Adipocyte (in vitro differentiated cells): ENCODE measurements around the gene ATPAF1.
A peak's percentile ranks its signal among the peaks of the same experiment; 100 is the strongest.
"Not testable (repeated sequence)": the region's sequence is repeated elsewhere in the genome, so short reads cannot be mapped to it uniquely, and the experiment has no call there.

ENCODE experiments used
- DNase-seq: peaks from one replicate; pipeline ENCODE4 v3.0.0-alpha.2; 2015; ENCODE audit warnings: low read depth
- H3K27me3 ChIP-seq: replicated peaks from 2 replicates; pipeline ENCODE4 v1.7.0; 2013; ENCODE audit warnings: mild to moderate bottlenecking, low read length, moderate library complexity; ENCODE audit not compliant: control insufficient read depth, insufficient read depth
- H3K36me3 ChIP-seq: 2 replicates; pipeline ENCODE4 v1.7.0; 2013; ENCODE audit warnings: low read length, mild to moderate bottlenecking, moderate library complexity; ENCODE audit not compliant: control insufficient read depth, insufficient read depth, severe bottlenecking
- H3K4me1 ChIP-seq: 2 replicates; pipeline ENCODE4 v1.7.0; 2013; ENCODE audit warnings: mild to moderate bottlenecking, low read length, moderate library complexity; ENCODE audit not compliant: control insufficient read depth, insufficient read depth
- H3K4me3 ChIP-seq: 2 replicates; pipeline ENCODE4 v1.7.0; 2013; ENCODE audit warnings: mild to moderate bottlenecking, low read length, moderate library complexity
- H3K9ac ChIP-seq: 2 replicates; pipeline ENCODE4 v1.7.0; 2013; ENCODE audit warnings: mild to moderate bottlenecking, low read length, moderate library complexity
- H3K9me3 ChIP-seq: 2 replicates; pipeline ENCODE4 v1.7.0; 2013; ENCODE audit warnings: mild to moderate bottlenecking, low read length, moderate library complexity; ENCODE audit not compliant: control insufficient read depth

ATPAF1 gene, protein sequence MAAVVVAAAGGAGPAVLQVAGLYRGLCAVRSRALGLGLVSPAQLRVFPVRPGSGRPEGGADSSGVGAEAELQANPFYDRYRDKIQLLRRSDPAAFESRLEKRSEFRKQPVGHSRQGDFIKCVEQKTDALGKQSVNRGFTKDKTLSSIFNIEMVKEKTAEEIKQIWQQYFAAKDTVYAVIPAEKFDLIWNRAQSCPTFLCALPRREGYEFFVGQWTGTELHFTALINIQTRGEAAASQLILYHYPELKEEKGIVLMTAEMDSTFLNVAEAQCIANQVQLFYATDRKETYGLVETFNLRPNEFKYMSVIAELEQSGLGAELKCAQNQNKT

DNA sequence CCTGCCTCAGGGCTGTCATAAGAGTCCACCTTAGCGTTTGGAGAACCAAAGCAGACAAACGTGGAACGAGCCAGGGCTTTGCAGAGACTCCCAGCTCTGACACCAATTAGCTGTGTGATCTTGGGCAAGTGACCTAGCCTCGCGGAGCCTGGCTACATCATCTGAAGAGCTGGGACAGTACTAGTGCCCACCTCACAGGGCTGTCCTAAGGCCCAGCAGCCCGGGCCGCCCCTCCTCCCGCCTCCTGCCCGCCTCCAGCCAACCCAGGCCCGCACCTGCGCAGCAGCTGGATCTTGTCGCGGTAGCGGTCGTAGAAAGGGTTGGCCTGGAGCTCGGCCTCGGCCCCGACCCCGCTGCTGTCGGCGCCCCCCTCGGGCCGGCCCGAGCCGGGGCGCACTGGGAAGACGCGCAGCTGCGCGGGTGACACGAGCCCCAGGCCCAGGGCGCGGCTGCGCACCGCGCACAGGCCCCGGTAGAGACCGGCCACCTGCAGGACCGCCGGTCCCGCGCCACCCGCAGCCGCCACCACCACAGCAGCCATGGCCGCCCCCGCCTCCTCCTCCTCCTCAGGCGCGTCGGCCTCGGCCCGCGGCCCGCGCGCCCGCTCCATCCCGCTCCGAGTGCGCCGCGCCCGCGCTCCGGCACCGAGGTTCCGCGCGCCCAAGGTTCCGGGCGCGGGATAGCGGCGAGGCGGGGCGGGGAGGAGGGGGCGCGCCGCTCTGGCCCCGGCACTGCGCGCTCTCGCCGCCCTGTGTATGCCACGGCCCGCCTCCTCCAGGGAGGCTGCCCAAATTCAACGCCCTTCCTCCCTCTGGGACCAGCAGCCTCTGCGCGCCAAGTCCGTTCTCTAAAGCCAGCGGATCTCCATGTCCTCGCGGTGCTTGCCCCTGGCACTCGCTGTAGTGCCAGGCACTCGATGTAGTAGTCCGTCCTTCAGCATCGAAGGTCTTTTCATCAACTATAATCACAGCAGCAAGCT lies at the start of gene ATPAF1:
TSS of gene ATPAF1 (minus strand) at position 583 of the 979 bp plus-strand sequence. CDS start at position 541, 42 bp downstream.
- H3K4me1 ChIP-seq = peaks cover 12% of the 10 kb centered on the region
- H3K9ac ChIP-seq = peak within 1 kb of the TSS; percentile 87
- peak; percentile 86 for DNase-seq
- H3K4me3 ChIP-seq = peak within 1 kb of the TSS; percentile 91
- H3K27me3 ChIP-seq = no peaks in the 10 kb centered on the region
- no peaks in the 10 kb centered on the region for H3K9me3 ChIP-seq
- H3K36me3 ChIP-seq = peaks cover 14% of the 10 kb centered on the region

DNA sequence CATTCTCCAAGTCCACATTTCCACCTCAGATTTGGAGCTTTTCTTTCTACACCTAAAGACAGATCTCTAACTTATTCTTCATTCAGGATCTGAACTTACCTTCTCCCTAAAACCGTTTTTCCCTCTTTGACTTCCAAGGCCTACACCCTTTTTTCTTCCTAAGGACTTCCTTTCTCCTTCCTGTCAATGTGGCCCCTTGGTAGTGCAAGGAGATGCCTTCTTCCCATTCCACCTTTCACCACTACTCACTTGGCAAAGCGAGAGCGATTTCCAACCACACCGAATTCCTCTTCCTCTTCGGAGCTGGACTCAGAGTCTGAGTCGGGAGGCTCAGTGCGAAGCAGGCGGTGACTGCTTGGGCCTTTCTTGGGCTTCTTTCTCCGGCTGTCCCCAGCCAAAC lies 49.5 kb upstream of the ATPAF1 start:
- no peaks in the 10 kb centered on the region for H3K9me3 ChIP-seq
- peak overlapping the region; percentile 99 for H3K4me3 ChIP-seq
- no peak for DNase-seq
- peaks cover 21% of the 10 kb centered on the region for H3K4me1 ChIP-seq
- peaks cover 30% of the 10 kb centered on the region for H3K36me3 ChIP-seq
- peaks cover 1% of the 10 kb centered on the region for H3K27me3 ChIP-seq
- H3K9ac ChIP-seq = peak overlapping the region; percentile 96

DNA sequence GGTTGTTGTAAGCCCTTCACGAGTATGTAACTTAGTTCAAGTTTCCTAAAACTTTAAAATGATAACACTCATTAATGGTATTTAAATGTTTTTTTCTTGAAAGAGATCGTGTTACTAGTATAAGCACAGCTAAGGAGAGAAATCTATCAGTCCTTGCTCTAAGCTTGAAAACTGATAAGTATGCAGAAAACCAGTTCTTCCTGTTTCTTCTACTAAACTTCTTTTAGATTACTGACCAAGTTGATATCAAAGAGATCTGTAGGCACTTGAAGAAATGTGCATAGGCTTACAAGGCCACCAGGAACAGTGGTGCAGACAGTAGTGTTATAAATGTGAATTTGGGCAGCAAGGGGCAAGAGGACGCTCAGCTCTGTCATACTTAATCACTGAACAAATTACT lies 46.8 kb upstream of the ATPAF1 start:
- Histone ChIP-seq H3K4me1 (peaks cover 21% of the 10 kb centered on the region), H3K9ac (no peak overlapping the region), H3K9me3 (no peaks in the 10 kb centered on the region), H3K27me3 (no peaks in the 10 kb centered on the region), H3K36me3 (peaks cover 43% of the 10 kb centered on the region), H3K4me3 (no peak overlapping the region)
- DNase-seq = no peak

DNA sequence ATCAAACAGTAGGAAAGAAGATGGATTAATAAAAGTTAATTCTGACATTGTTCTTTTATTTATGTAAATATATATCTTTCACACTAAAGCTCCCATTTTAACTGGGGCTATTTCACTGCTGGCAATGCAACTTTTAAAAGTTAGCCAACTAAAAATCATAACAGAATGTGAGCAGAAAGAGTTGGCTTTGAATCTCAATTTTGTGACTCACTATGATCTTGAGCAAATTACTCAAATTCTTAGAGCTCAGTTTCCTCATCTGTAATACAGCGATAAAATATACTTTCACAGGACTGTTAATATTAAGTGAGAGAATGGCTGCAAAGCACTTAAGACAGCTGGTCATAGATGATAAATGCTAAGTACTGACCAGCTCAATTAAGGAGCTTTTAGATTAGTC lies 40.0 kb upstream of the ATPAF1 start:
- Histone ChIP-seq H3K36me3 (peaks cover 70% of the 10 kb centered on the region), H3K9me3 (no peaks in the 10 kb centered on the region), H3K9ac (no peak overlapping the region), H3K4me1 (peaks cover 7% of the 10 kb centered on the region), H3K4me3 (no peak overlapping the region), H3K27me3 (no peaks in the 10 kb centered on the region)
- peak; percentile 23 for DNase-seq

DNA sequence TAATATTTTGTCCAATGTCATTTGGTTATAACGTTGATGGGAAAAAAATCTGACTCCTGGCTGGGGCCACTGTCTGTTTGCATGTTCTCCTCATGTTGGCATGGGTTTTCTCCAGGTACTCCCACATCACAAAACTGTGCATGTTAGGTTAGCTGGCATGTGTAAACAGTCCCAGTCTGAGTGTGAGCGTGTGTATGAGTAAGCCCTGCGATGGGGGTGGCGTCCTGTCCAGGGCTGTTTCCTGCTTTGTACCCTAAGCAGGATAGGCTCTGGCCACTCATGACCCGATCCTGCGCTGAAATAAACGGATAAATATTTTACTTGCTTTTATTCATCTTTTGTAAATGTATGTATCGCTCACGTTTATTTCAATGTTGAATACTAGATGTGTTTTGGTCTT lies 37.2 kb upstream of the ATPAF1 start:
- Histone ChIP-seq H3K4me1 (peaks cover 13% of the 10 kb centered on the region), H3K27me3 (no peaks in the 10 kb centered on the region)

DNA sequence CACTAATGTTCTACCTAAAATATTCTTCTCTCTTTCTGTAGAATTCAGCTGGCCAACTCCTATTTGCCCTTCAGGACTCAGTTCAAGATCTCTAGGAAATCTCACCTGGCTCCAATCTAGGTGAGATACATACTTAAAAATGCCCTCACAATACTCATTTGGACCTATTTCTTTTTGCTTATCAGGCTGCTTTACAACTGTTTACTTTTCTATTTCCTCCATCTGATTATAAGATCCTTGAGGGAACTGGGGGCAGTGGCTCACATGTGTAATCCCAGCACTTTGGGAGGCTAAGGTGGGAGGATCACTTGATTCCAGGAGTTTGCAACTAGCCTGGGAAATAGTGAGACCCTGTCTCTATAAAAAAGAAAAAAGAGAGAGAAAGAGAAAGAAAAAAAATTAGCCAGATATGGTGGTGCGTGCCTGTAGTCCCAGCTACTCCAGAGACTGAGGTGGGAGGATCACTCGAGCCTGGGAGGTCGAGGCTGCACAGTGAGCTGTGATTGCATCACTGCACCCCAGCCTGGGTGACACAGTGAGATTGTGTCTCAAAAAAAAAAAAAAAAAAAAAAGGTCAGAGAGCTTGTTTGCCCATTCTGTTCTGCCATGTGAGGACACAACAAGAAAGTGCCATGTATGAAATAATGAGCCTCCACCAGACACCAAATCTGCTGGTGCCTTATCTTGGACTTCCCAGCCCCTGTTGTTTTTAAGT lies 35.9 kb upstream of the ATPAF1 start:
- no peaks in the 10 kb centered on the region for H3K9me3 ChIP-seq
- H3K4me1 ChIP-seq = peaks cover 13% of the 10 kb centered on the region
- H3K9ac ChIP-seq = no peak overlapping the region
- DNase-seq = no peak
- H3K27me3 ChIP-seq = no peaks in the 10 kb centered on the region
- no peak overlapping the region for H3K4me3 ChIP-seq
- peaks cover 73% of the 10 kb centered on the region for H3K36me3 ChIP-seq

More for the DNA sequence above, 37.2 kb upstream of the ATPAF1 start:
- H3K9me3 ChIP-seq = no peaks in the 10 kb centered on the region
- peaks cover 72% of the 10 kb centered on the region for H3K36me3 ChIP-seq
- H3K4me3 ChIP-seq = no peak overlapping the region
- no peak overlapping the region for H3K9ac ChIP-seq
- DNase-seq = no peak

DNA sequence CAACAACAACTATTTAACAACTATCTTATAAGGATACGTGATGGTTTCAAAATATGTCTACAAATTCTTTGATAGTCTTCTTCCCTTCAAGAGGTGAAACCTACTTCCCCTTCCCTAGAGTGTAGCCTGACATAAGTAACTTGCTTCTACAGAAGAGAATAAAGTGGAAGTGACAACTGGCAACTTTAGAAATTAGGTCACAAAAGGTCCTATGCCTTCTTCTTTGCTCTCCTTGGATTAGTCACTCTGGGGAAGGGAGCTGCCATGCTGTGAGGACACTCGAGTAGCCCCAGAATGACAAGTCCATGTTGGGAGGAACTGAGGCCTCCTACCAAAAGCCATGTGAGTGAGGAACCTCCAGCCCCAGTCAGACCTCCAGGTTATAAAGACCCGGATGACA lies 31.5 kb upstream of the ATPAF1 start:
- Histone ChIP-seq H3K4me1 (peaks cover 6% of the 10 kb centered on the region), H3K27me3 (no peaks in the 10 kb centered on the region), H3K9me3 (no peaks in the 10 kb centered on the region), H3K36me3 (peaks cover 60% of the 10 kb centered on the region), H3K9ac (no peak overlapping the region), H3K4me3 (no peak overlapping the region)
- no peak for DNase-seq

DNA sequence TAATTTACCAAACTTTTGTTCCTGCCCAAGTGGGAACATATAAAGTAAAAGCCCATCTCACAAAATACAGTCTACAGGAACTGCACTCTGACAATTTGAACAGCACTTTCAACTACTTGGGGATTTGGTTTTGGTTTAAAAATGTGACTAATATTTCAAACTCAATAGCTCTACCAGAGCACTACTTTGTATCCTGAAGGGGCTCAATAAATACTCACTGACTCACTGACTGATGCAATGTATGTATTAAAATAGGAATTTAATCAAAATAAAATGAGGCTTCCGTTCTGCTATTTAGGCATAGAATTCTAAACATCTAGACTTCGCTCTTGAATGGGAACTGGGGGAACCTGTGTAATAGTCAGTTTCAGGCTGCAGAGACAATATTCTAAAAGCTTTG lies 28.9 kb upstream of the ATPAF1 start:
- H3K36me3 ChIP-seq = peaks cover 37% of the 10 kb centered on the region

DNA sequence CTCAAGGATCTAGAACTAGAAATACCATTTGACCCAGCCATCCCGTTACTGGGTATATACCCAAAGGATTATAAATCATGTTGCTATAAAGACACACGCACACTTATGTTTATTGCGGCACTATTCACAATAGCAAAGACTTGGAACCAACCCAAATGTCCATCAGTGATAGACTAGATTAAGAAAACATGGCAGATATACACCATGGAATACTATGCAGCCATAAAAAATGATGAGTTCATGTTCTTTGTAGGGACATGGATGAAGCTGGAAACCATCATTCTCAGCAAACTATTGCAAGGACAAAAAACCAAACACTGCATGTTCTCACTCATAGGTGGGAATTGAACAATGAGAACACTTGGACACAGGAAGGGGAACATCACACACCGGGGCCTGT lies 26.5 kb upstream of the ATPAF1 start:
- H3K36me3 ChIP-seq = peaks cover 45% of the 10 kb centered on the region
- not testable (repeated sequence) for H3K27me3 ChIP-seq, DNase-seq, H3K9ac ChIP-seq, H3K9me3 ChIP-seq, H3K4me3 ChIP-seq
- peaks cover 20% of the 10 kb centered on the region for H3K4me1 ChIP-seq

More for the DNA sequence above, 28.9 kb upstream of the ATPAF1 start:
- no peak overlapping the region for H3K4me3 ChIP-seq
- H3K9me3 ChIP-seq = no peaks in the 10 kb centered on the region
- H3K9ac ChIP-seq = no peak overlapping the region
- H3K27me3 ChIP-seq = no peaks in the 10 kb centered on the region
- DNase-seq = no peak
- peaks cover 8% of the 10 kb centered on the region for H3K4me1 ChIP-seq

DNA sequence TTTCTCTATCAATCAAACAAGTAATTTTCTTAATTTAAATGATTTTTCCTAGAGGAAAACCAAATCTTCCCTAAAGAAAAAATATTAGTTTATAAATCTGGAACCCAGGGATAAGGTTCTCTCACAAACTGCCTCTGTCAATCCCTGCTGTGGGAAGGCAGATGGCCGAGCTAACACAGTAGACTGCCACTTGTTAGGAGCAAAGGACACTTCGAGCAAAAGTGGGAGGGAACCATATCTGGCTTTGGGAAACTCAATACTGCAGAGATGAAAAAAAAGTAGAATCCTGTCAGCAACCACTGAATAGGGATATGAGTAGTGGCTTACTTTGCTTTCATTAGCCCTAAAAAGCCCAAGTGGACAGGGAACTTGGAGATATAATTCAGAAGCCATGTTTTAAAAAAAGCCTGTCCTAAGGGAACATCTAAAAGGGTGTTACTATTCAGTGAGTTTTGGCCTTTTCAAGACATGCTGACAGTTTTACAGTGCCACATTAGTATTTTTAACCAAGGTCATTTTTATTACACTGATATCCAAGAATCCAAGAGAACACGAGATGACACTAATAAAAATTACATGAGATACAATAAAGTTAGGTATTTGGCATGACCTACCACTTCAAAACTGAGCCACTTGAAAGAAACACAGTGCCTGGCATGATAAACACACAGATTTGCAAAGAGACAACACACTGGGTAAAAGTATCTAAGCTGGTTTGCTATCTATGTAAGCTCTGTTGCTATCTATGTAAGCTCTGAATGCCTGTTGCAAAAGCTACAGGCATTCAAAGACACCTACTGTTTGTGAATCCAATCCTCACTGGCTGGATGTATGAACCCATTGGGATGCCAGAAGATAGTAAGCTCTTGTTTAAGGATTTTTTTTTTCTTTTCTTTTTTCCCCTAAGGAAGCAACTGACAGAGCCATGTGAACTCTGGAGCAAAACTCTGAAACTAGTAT lies 24.9 kb upstream of the ATPAF1 start:
- Histone ChIP-seq H3K4me1 (peaks cover 27% of the 10 kb centered on the region), H3K36me3 (peaks cover 51% of the 10 kb centered on the region), H3K4me3 (no peak overlapping the region), H3K9ac (no peak overlapping the region), H3K27me3 (no peaks in the 10 kb centered on the region), H3K9me3 (no peaks in the 10 kb centered on the region)
- no peak for DNase-seq
